Measurements from ENCODE around the gene MYMX. TPM values are rescaled to one million over a fixed set of nuclear protein-coding genes. Genes with fewer than 3 reads are reported as not detected.

MYMX gene
- total and polyA plus RNA-seq, 2 experiments from 2014 or later = 1.0 TPM; not detected in 1

DNA sequence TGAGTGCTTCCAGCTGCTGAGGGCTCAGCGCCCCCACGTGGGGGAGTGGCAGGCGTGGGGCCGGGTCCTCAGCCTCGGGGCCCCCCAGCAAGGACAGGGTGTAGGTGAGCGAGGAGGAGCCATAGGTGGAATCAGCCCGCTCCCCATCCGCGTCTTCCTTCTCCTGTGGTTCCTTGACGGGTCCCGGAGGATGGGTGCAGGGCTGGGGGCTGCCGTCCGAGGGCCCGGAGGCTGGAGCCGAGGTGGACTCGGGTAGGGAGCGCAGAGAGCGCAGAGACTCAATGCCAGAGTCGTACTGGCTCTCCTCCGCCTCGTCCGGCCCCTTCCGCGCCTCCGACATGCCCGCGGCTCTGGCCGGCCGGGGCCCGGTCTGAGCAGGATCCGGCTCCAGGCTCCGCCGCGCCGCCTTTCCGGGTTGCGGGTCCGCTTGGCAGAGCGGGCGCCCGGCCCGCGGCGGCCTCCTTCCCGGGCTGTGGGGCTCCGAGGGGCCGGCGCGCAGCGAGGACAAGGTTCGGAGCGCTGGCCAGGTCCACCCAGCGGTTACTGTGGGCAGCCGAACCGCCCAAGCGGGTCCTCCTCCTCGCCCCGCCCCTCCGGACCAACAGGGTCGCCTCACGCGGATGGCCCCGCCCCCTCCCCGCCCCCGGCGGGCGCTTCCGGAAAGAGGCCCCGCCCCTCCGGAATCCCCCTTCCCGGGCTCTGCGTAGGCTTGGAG, 48.4 kb downstream of the MYMX start, which contains the start of gene NFKBIE:
TSS of gene NFKBIE (minus strand) at position 545 of the 715 bp plus-strand sequence. CDS start at position 340, 205 bp downstream.
- peak; percentile 94 to 95 for DNase-seq (ENCODE audit: low read depth in 1 of 2, low spot score in 1 of 2)
- peaks cover 6% of the 10 kb centered on the region for H3K4me1 ChIP-seq (ENCODE audit: low read depth)
- TF ChIP-seq, protein P1, sequence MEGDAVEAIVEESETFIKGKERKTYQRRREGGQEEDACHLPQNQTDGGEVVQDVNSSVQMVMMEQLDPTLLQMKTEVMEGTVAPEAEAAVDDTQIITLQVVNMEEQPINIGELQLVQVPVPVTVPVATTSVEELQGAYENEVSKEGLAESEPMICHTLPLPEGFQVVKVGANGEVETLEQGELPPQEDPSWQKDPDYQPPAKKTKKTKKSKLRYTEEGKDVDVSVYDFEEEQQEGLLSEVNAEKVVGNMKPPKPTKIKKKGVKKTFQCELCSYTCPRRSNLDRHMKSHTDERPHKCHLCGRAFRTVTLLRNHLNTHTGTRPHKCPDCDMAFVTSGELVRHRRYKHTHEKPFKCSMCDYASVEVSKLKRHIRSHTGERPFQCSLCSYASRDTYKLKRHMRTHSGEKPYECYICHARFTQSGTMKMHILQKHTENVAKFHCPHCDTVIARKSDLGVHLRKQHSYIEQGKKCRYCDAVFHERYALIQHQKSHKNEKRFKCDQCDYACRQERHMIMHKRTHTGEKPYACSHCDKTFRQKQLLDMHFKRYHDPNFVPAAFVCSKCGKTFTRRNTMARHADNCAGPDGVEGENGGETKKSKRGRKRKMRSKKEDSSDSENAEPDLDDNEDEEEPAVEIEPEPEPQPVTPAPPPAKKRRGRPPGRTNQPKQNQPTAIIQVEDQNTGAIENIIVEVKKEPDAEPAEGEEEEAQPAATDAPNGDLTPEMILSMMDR (IDR thresholded peaks at IDR 0.05; ENCODE audit: low read depth, low read length) = peak; percentile 36
- H3K4me3 ChIP-seq = peak within 1 kb of the TSS; percentile 44
- H3K36me3 ChIP-seq = no peaks in the 10 kb centered on the region
- H3K27me3 ChIP-seq = peaks cover 19% of the 10 kb centered on the region
- H3K27ac ChIP-seq = peak within 1 kb of the TSS; percentile 32
- H3K9me3 ChIP-seq (ENCODE audit: low read depth) = no peaks in the 10 kb centered on the region

DNA sequence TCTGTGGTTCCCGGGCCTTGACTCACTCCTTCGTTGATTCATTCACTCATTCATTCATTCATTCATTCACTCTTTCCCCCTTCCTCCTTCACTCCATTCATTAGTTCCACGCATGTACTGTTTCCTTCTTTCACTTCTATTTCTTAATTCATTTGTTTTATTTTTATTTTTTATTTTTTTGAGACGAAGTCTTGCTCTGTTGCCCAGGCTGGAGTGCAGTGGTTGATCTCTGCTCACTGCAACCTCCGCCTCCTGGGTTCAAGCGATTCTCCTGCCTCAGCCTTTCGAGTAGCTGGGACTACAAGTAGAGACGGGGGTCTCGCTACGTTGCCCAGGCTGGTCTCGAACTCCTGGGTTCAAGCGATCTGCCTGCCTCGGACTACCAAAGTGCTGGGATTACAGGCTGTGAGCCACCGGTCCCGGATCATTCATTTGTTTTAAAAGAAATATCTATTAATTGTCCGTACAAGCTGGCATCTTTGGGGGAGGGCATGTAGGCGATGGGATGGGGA, 49.1 kb downstream of the MYMX start:
- TF ChIP-seq, protein P1 (IDR thresholded peaks at IDR 0.05; ENCODE audit: low read depth, low read length) = no peak
- no peaks in the 10 kb centered on the region for H3K9me3 ChIP-seq (ENCODE audit: low read depth)
- H3K27me3 ChIP-seq = peaks cover 23% of the 10 kb centered on the region
- H3K4me1 ChIP-seq (ENCODE audit: low read depth) = peaks cover 6% of the 10 kb centered on the region
- H3K4me3 ChIP-seq = peak overlapping the region; percentile 44
- H3K27ac ChIP-seq = no peak overlapping the region
- no peak for DNase-seq (ENCODE audit: low read depth in 1 of 2, low spot score in 1 of 2)
- H3K36me3 ChIP-seq = no peaks in the 10 kb centered on the region

DNA sequence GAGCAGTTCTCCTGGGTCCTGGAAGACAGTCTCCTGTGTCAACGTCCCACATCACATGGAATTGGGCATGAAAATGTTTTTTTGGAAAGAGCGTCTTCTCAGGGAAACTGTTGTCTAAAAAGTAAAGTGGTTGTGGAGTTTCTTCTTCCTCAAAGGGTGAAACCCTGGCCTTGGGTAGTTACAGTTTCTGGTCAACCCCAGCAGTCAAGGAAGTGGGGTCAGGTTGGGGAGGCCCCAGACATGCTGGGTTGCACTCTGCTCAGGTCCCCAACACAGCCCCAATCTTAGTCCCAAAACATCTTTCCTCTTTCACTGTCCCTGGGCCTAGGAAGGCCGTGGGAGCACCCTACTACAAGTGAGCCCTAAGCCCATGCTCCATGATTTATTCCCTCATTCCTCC, 49.6 kb downstream of the MYMX start:
- TF ChIP-seq, protein P1 (IDR thresholded peaks at IDR 0.05; ENCODE audit: low read depth, low read length) = no peak
- Histone ChIP-seq H3K36me3 (no peaks in the 10 kb centered on the region), H3K9me3 (ENCODE audit: low read depth) (no peaks in the 10 kb centered on the region), H3K4me1 (ENCODE audit: low read depth) (peaks cover 6% of the 10 kb centered on the region), H3K27ac (no peak overlapping the region), H3K27me3 (peaks cover 23% of the 10 kb centered on the region), H3K4me3 (no peak overlapping the region)
- no peak for DNase-seq (ENCODE audit: low read depth in 1 of 2, low spot score in 1 of 2)

DNA sequence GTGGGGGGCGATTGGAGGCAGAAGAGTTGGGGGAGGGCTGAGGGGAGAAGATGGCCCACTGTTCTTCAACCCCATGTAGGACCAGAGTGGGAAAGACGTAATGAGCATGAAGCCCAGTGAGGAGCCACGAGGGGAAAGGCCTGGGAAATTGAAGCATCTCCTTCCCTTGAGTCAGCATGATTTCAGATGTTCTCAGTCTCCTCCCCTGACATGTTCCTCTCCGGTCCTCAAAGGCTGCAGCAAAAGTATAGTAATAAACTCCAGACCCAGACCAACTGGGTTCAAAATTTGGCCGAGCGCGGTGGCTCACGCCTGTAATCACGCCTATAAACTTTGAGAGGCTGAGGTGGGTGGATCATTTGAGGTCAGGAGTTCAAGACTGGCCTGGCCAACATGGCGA, 50.5 kb downstream of the MYMX start:
- TF ChIP-seq, protein P1 (IDR thresholded peaks at IDR 0.05; ENCODE audit: low read depth, low read length) = no peak
- H3K9me3 ChIP-seq (ENCODE audit: low read depth) = no peaks in the 10 kb centered on the region

More for the DNA sequence above, 50.5 kb downstream of the MYMX start:
- H3K4me1 ChIP-seq (ENCODE audit: low read depth) = peaks cover 6% of the 10 kb centered on the region
- peaks cover 23% of the 10 kb centered on the region for H3K27me3 ChIP-seq
- H3K27ac ChIP-seq = no peak overlapping the region
- DNase-seq (ENCODE audit: low read depth in 1 of 2, low spot score in 1 of 2) = no peak
- no peaks in the 10 kb centered on the region for H3K36me3 ChIP-seq
- H3K4me3 ChIP-seq = no peak overlapping the region

Other genes starting within 250 kb of the MYMX start
- 66.4 and 78.8 TPM in 2 replicates for gene MRPL14, start 89.5 kb upstream of the MYMX start, total RNA-seq
- 130 and 165 TPM in 2 replicates for gene MRPL14, start 89.5 kb upstream of the MYMX start, polyA plus RNA-seq
- gene TMEM63B, start 89.4 kb upstream of the MYMX start, total RNA-seq = 52.4 and 57.3 TPM in 2 replicates
- gene TMEM63B, start 89.4 kb upstream of the MYMX start, polyA plus RNA-seq = 51.7 and 54.2 TPM in 2 replicates
- not detected in 2 replicates for gene CAPN11, start 58.1 kb upstream of the MYMX start, total RNA-seq
- gene CAPN11, start 58.1 kb upstream of the MYMX start, polyA plus RNA-seq = not detected in 2 replicates
- 62.7 and 64.9 TPM in 2 replicates for gene SLC29A1, start 6.7 kb downstream of the MYMX start, total RNA-seq
- 85.4 and 88.7 TPM in 2 replicates for gene SLC29A1, start 6.7 kb downstream of the MYMX start, polyA plus RNA-seq
- gene HSP90AB1, start 30.2 kb downstream of the MYMX start, total RNA-seq = 865 and 876 TPM in 2 replicates
- 665 and 702 TPM in 2 replicates for gene HSP90AB1, start 30.2 kb downstream of the MYMX start, polyA plus RNA-seq
- gene SLC35B2, start 40.6 kb downstream of the MYMX start, total RNA-seq = 34.3 and 50.5 TPM in 2 replicates
- gene SLC35B2, start 40.6 kb downstream of the MYMX start, polyA plus RNA-seq = 44.4 and 63.3 TPM in 2 replicates
- gene NFKBIE, start 48.6 kb downstream of the MYMX start, total RNA-seq = 23.8 and 34.2 TPM in 2 replicates
- gene NFKBIE, start 48.6 kb downstream of the MYMX start, polyA plus RNA-seq = 8.2 and 12.5 TPM in 2 replicates
- gene TMEM151B, start 53.5 kb downstream of the MYMX start, total RNA-seq = 0.21 and 0.39 TPM in 2 replicates
- 0.29 and 0.77 TPM in 2 replicates for gene TMEM151B, start 53.5 kb downstream of the MYMX start, polyA plus RNA-seq
- 20.9 and 26.7 TPM in 2 replicates for gene AARS2, start 96.4 kb downstream of the MYMX start, total RNA-seq
- gene AARS2, start 96.4 kb downstream of the MYMX start, polyA plus RNA-seq = 17.3 and 22.9 TPM in 2 replicates
- gene SPATS1, start 125.7 kb downstream of the MYMX start, total RNA-seq = 0.63 TPM in 1 of 2 replicates, not detected in the other
- gene SPATS1, start 125.7 kb downstream of the MYMX start, polyA plus RNA-seq = not detected in 2 replicates
- gene CDC5L, start 170.8 kb downstream of the MYMX start, total RNA-seq = 17.1 and 17.8 TPM in 2 replicates
- 19.6 and 20.3 TPM in 2 replicates for gene CDC5L, start 170.8 kb downstream of the MYMX start, polyA plus RNA-seq

Measured in cardiac muscle cell (in vitro differentiated cells and primary cell).